ENCODE measurements around the gene GPRC5C. TPM values are rescaled to one million over a fixed set of nuclear protein-coding genes. Genes with fewer than 3 reads are reported as not detected.

The GPRC5C gene
- total and polyA plus RNA-seq, 9 of the 15 experiments (the other 6 are each of a cell fraction or from before 2014, with no cell fraction given) = 0.28 to 9.0 (median 4.1) TPM

DNA sequence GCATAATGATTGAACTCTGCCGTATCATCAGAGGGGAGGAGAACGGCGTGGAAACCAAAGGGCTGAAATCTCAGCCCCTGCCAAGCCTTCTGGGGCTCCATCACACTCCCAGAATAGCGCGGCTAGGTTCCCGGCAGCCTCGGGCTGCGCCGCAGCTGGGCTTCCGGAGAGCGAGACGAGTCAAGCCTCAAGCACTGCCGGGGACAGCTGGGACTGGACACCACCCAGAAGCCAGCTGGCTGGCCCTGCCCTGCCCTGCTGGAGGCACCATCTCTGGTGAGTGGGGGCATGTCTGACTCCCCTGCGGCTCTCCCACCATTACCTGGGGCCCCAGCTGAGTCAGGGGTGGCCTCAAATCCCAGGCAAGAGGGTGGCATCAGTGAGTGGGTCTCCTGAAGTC is 7.2 kb upstream of the GPRC5C start:
- BruUV-seq (replicated peaks) = no TSS peak
- 9% methylated on average over 14 of the region's 14 CpGs for WGBS (ENCODE audit: insufficient coverage, low coverage, missing lambda C conversion rate)
- TF ChIP-seq ZNF592 (IDR thresholded peaks at IDR 0.05) (no peak), CXXC5 (CRISPR knock-in tag; IDR thresholded peaks at IDR 0.05) (no peak), KLF13 (tag; IDR thresholded peaks at IDR 0.05; ENCODE audit: borderline replicate concordance, low read depth) (no peak), SIN3B (IDR thresholded peaks at IDR 0.05; ENCODE audit: low read depth) (no peak), RFX5 (IDR thresholded peaks at IDR 0.05; ENCODE audit: low read depth, low read length) (no peak), THRAP3 (IDR thresholded peaks at IDR 0.05; ENCODE audit: borderline replicate concordance) (no peak)
- TF ChIP-seq, protein P1, sequence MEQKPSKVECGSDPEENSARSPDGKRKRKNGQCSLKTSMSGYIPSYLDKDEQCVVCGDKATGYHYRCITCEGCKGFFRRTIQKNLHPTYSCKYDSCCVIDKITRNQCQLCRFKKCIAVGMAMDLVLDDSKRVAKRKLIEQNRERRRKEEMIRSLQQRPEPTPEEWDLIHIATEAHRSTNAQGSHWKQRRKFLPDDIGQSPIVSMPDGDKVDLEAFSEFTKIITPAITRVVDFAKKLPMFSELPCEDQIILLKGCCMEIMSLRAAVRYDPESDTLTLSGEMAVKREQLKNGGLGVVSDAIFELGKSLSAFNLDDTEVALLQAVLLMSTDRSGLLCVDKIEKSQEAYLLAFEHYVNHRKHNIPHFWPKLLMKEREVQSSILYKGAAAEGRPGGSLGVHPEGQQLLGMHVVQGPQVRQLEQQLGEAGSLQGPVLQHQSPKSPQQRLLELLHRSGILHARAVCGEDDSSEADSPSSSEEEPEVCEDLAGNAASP (IDR thresholded peaks at IDR 0.05) = no peak
- Histone ChIP-seq H3K4me1 (replicated peaks in 1 of 2; ENCODE audit: control insufficient read depth in 2 of 2, insufficient read depth in 2 of 2, low read length in 2 of 2) (peaks cover 4 to 6% of the 10 kb centered on the region in 2 experiments; a peak in 4 of 5 replicates), H2AFZ (ENCODE audit: low read depth, low read length) (no peak overlapping the region), H3K9me1 (ENCODE audit: control insufficient read depth, insufficient read depth, low read length) (no peaks in the 10 kb centered on the region), H3K9ac (ENCODE audit: insufficient read depth in 1 of 2, low read depth in 2 of 2, low read length in 2 of 2) (no peak overlapping the region), H3K4me2 (ENCODE audit: insufficient read depth, low read length) (no peak overlapping the region), H3K79me2 (ENCODE audit: control insufficient read depth, insufficient read depth, low read length) (no peaks in the 10 kb centered on the region), H3K36me3 (ENCODE audit: control insufficient read depth, insufficient read depth, low read length) (no peaks in the 10 kb centered on the region), H3K9me3 (replicated peaks; ENCODE audit: control insufficient read depth, insufficient read depth, low read depth, low read length) (no peaks in the 10 kb centered on the region), H3K27me3 (ENCODE audit: control insufficient read depth in 2 of 2, insufficient read depth in 2 of 2, low read length in 2 of 2) (peaks cover 0 to 44% of the 10 kb centered on the region in 2 experiments; a peak in 3 of 5 replicates), H4K20me1 (replicated peaks; ENCODE audit: control insufficient read depth, insufficient read depth, low read length) (no peaks in the 10 kb centered on the region), H3K4me3 (no peak overlapping the region), H3K27ac (ENCODE audit: extremely low read depth, low read depth, low read length) (no peak overlapping the region)
- ATAC-seq (no peak), FAIRE-seq (no peak), DNase-seq (ENCODE audit: extremely low read depth in 1 of 4, low spot score in 3 of 4) (no peak)
- intact Hi-C loops (cut with micrococcal nuclease) (no loop called here), in situ Hi-C loops (cut with MboI) (no loop called here)
- CTCF ChIA-PET (ENCODE audit: low intra/inter-chr PET ratio) = no interaction called here
- POLR2A ChIA-PET = interaction anchor here (0.9 to 1.0 kb wide), 2 partner anchors 10 to 16 kb away, joined by 3 read pairs; no protein-coding TSS in a partner anchor
